SK-N-SH (cell line): ENCODE results near the gene PPTC7. TPM values are rescaled to one million over a fixed set of nuclear protein-coding genes. Genes with fewer than 3 reads are reported as not detected.

ENCODE experiments used
- polyA plus RNA-seq, 3 experiments: library from polyadenylated mRNA; depleted of rRNA; stranded (reverse); fragments of >200 nt; gene quantifications; 2 replicates each; pipeline ENCODE4 v1.2.3, GENCODE V29; 2012
- small RNA-seq, 7 experiments: library from RNA; depleted of rRNA; stranded (forward); fragments of <200 nt; gene quantifications; one replicate each; pipeline ENCODE3, GENCODE V24; 2012

The PPTC7 gene
- polyA plus RNA-seq, 1 of the 3 experiments (the other 2 are of a cell fraction), result 9.6 TPM

Small RNA genes lying within 50 kb of the gene (small RNA-seq; reads per million reads assigned to genes)
- gene RF00278, result 0 reads per million in 7 experiments
- 0 reads per million in 7 experiments for gene RN7SL387P

Other genes with a start within 250 kb of the PPTC7 start
- 58.9 and 72.0 TPM in 2 replicates for gene ANAPC7, start 179.6 kb downstream of the PPTC7 start, polyA plus RNA-seq (2012; rRNA removed)
- gene ARPC3, start 133.0 kb downstream of the PPTC7 start, polyA plus RNA-seq (2012; rRNA removed), result 50.5 and 74.7 TPM in 2 replicates
- gene GPN3, start 115.1 kb downstream of the PPTC7 start, polyA plus RNA-seq (2012; rRNA removed), result 21.6 and 22.5 TPM in 2 replicates
- 29.8 and 33.1 TPM in 2 replicates for gene FAM216A, start 114.5 kb downstream of the PPTC7 start, polyA plus RNA-seq (2012; rRNA removed)
- 110 and 131 TPM in 2 replicates for gene VPS29, start 81.2 kb downstream of the PPTC7 start, polyA plus RNA-seq (2012; rRNA removed)
- 0.15 and 0.20 TPM in 2 replicates for gene RAD9B, start 81.0 kb downstream of the PPTC7 start, polyA plus RNA-seq (2012; rRNA removed)
- 40.2 and 43.2 TPM in 2 replicates for gene TCTN1, start 30.8 kb upstream of the PPTC7 start, polyA plus RNA-seq (2012; rRNA removed)
- gene HVCN1, start 105.8 kb upstream of the PPTC7 start, polyA plus RNA-seq (2012; rRNA removed), result 0.03 TPM in 2 replicates
- gene PPP1CC, start 159.6 kb upstream of the PPTC7 start, polyA plus RNA-seq (2012; rRNA removed), result 62.0 and 74.3 TPM in 2 replicates